ACHN (cell line): Measurements from ENCODE around the gene ZXDB.

Experiments
- DNase-seq: peaks from one replicate; pipeline ENCODE4 v3.0.0-alpha.2; 2015
- in situ Hi-C: cut with HindIII; loops from 2 replicates; pipeline ENCODE4 v1.10.0; 2017; ENCODE audit warnings: low sequenced_read_pairs, low pct_ligation_motif_present, low pct_unique_long_range_greater_than_20kb

The ZXDB gene

DNA sequence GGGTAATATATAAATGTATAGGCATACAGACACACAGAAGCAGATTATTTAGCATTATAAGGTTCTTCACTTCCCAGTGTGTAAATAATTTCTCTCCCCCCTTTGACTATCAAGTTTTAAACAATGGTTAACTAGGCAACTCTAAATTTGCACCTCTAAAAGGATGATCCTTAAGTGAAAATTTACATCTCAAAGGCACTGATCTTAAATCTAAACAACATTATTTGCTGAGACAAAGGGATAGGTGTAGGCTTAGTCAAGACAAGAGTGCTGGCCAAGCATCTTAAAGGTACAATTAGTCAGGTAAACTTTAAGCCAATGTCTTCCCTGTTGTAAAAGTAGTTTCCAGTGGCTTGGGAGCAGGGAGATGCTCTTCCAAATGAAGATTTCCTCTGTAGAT lies 55.2 kb downstream of the ZXDB start:
- DNase-seq, result no peak
- in situ Hi-C loops, result no loop called here
